ENCODE results near the gene PSMG3. TPM values are rescaled to one million over a fixed set of nuclear protein-coding genes. Genes with fewer than 3 reads are reported as not detected.
A peak's percentile ranks its signal among the peaks of the same experiment; 100 is the strongest.

Gene PSMG3
- polyA plus RNA-seq, 1 donor (not counting 4 experiments of a cell fraction or from before 2014, with no cell fraction given): 49.6 TPM

- H3K9me1 ChIP-seq (ENCODE audit: control insufficient read depth, extremely low read depth, insufficient read depth, low read length): no peaks in the 10 kb centered on the region
- no peak overlapping the region for H3K4me3 ChIP-seq (ENCODE audit: control insufficient read depth in 2 of 3, extremely low read depth in 1 of 3, insufficient read depth in 2 of 3, low read depth in 1 of 3, low read length in 3 of 3)
- H3K27ac ChIP-seq (ENCODE audit: control insufficient read depth, insufficient read depth, low read length): peak overlapping the region; percentile 0
- no peak for DNase-seq (ENCODE audit: low read depth, low spot score)
- no peaks in the 10 kb centered on the region for H3K9me3 ChIP-seq (ENCODE audit: control insufficient read depth, low read depth, low read length)
- peaks cover 0 to 9% of the 10 kb centered on the region in 2 experiments for H3K36me3 ChIP-seq (ENCODE audit: control insufficient read depth in 2 of 2, extremely low read depth in 1 of 2, insufficient read depth in 2 of 2, low read length in 2 of 2)
- no peaks in the 10 kb centered on the region for H3K79me2 ChIP-seq (ENCODE audit: control insufficient read depth, insufficient read depth, low read length)
- peak overlapping the region; percentile 53 for H3K9ac ChIP-seq (ENCODE audit: control insufficient read depth, extremely low read depth, insufficient read depth, low read length)
- peaks cover 18% of the 10 kb centered on the region for H3K4me1 ChIP-seq (ENCODE audit: control insufficient read depth, extremely low read depth, insufficient read depth, low read length)
- no peak overlapping the region for H2AFZ ChIP-seq (ENCODE audit: control insufficient read depth, low read length)
- FAIRE-seq: no peak
- no peaks in the 10 kb centered on the region for H4K20me1 ChIP-seq (ENCODE audit: control insufficient read depth, extremely low read depth, insufficient read depth, low read length)
- H3K27me3 ChIP-seq (ENCODE audit: control insufficient read depth, extremely low read depth, insufficient read depth, low read length): no peaks in the 10 kb centered on the region
- no peak overlapping the region for H3K4me2 ChIP-seq (ENCODE audit: control insufficient read depth, extremely low read depth, insufficient read depth, low read depth, low read length)
- TF ChIP-seq EZH2 (IDR thresholded peaks at IDR 0.05; ENCODE audit: low read length) (no peak), CTCF (optimal IDR thresholded peaks at IDR 0.05 in 1 of 3, IDR thresholded peaks at IDR 0.05 in 1 of 3, conservative IDR thresholded peaks at IDR 0.05 in 1 of 3; ENCODE audit: extremely low read depth in 1 of 3, insufficient read depth in 2 of 3, low read length in 3 of 3) (no peak)
- dilution Hi-C loops (cut with MboI; ENCODE audit: extremely low pct_ligation_motif_present, low sequenced_read_pairs): no loop called here
These were observed 24.9 kb downstream of the PSMG3 start for GRCh38 chr7:1544896-1545416.

DNA sequence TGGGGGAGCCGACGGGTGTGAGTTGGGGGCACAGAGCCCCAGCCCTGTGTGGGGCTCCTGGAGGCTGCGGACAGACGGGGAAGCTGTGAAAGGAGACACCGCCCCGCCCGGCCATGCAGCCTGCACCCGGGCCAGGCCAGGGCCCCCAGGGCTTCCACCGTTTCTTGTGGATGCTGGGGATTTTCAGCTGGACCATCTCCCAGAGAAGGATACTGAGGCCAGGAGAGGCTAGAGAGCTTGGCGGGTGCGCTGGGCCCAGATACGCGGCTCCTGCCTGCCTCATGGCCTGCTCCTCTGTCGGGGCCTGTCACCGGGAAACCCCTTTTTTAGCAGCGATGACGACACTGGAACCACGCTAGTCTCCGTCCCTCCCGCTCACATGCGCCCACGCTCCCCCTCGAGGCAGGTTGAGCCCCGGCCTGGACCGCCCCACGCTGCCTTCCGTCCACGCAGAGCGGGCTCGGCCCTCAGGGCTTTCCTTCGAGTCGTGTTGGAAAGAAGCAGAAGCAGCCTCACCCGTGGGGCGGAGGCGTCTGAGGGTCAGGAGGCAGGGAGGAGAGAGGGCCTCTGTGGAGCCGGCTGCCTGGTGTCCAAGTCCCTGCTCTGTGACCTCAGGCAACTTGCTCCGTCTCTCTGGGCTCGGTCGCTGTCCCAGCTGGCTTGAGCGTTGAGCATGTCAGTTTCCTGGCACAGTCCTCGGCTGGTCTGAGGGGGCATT lies 25.5 kb downstream of the PSMG3 start:
- FAIRE-seq (no peak), DNase-seq (ENCODE audit: low read depth, low spot score) (no peak)
- Histone ChIP-seq H3K27me3 (ENCODE audit: control insufficient read depth, extremely low read depth, insufficient read depth, low read length) (no peaks in the 10 kb centered on the region), H3K9me3 (ENCODE audit: control insufficient read depth, low read depth, low read length) (no peaks in the 10 kb centered on the region), H3K79me2 (ENCODE audit: control insufficient read depth, insufficient read depth, low read length) (peaks cover 3% of the 10 kb centered on the region), H2AFZ (ENCODE audit: control insufficient read depth, low read length) (no peak overlapping the region), H3K4me2 (ENCODE audit: control insufficient read depth, extremely low read depth, insufficient read depth, low read depth, low read length) (no peak overlapping the region), H3K4me3 (ENCODE audit: control insufficient read depth in 2 of 3, extremely low read depth in 1 of 3, insufficient read depth in 2 of 3, low read depth in 1 of 3, low read length in 3 of 3) (no peak overlapping the region), H3K9ac (ENCODE audit: control insufficient read depth, extremely low read depth, insufficient read depth, low read length) (peak overlapping the region; percentile 53), H3K4me1 (ENCODE audit: control insufficient read depth, extremely low read depth, insufficient read depth, low read length) (peaks cover 18% of the 10 kb centered on the region), H4K20me1 (ENCODE audit: control insufficient read depth, extremely low read depth, insufficient read depth, low read length) (no peaks in the 10 kb centered on the region), H3K27ac (ENCODE audit: control insufficient read depth, insufficient read depth, low read length) (peak overlapping the region; percentile 0), H3K36me3 (ENCODE audit: control insufficient read depth in 2 of 2, extremely low read depth in 1 of 2, insufficient read depth in 2 of 2, low read length in 2 of 2) (peaks cover 0 to 10% of the 10 kb centered on the region in 2 experiments), H3K9me1 (ENCODE audit: control insufficient read depth, extremely low read depth, insufficient read depth, low read length) (no peaks in the 10 kb centered on the region)
- dilution Hi-C loops (cut with MboI; ENCODE audit: extremely low pct_ligation_motif_present, low sequenced_read_pairs): no loop called here
- TF ChIP-seq EZH2 (IDR thresholded peaks at IDR 0.05; ENCODE audit: low read length) (no peak), CTCF (optimal IDR thresholded peaks at IDR 0.05 in 1 of 3, IDR thresholded peaks at IDR 0.05 in 1 of 3, conservative IDR thresholded peaks at IDR 0.05 in 1 of 3; ENCODE audit: extremely low read depth in 1 of 3, insufficient read depth in 2 of 3, low read length in 3 of 3) (no peak)
